Measurements from ENCODE around the gene ERC1. TPM values are rescaled to one million over a fixed set of nuclear protein-coding genes. Genes with fewer than 3 reads are reported as not detected.

The ERC1 gene
- total and polyA plus RNA-seq, 2 of the 4 experiments (the other 2 are of a cell fraction): 11.6 to 25.6 TPM

DNA sequence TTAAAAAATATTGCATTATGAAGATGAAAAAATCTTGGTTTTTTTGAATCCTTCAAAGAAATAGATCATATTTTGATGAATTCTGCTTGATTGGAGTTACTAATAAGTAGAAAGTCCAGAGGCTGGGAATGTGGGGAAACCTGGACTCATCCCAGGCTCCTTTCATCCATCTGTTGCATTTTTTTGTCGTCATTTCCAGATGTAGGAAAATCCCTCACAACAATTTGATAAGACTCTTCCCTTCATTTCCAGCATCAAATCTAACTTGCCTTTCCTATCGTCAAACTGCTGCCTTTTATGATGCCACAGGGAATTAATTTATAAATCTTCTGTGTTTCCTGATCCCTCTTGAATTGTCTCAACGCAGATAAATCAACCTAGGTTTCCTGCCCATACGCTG, 391.8 kb downstream of the ERC1 start:
- no peak overlapping the region for H2BK20ac ChIP-seq (ENCODE audit: low read depth, low read length)
- BruUV-seq (replicated peaks): no TSS peak
- dilution Hi-C loops (cut with HindIII; ENCODE audit: low sequenced_read_pairs, unreplicated experiment): no loop called here
- no peak overlapping the region for H2BK5ac ChIP-seq (ENCODE audit: low read depth, low read length, poor library complexity, severe bottlenecking)
- ATAC-seq (ENCODE audit: low read depth) (no peak), DNase-seq (no peak)
- H3K4me3 ChIP-seq (ENCODE audit: insufficient read depth, low read depth, low read length): no peak overlapping the region
- intact Hi-C loops (cut with micrococcal nuclease): no loop called here
- H2AFZ ChIP-seq (replicated peaks; ENCODE audit: low read length, poor library complexity): no peak overlapping the region
- H4K8ac ChIP-seq (ENCODE audit: low read depth in 2 of 2, low read length in 2 of 2): no peak overlapping the region
- no peaks in the 10 kb centered on the region for H3K4me1 ChIP-seq (ENCODE audit: control insufficient read depth, insufficient read depth, low read length)
- peaks cover 0 to 3% of the 10 kb centered on the region in 2 experiments; a peak in 1 of 4 replicates for H3K79me1 ChIP-seq (ENCODE audit: low read depth in 1 of 2, low read length in 2 of 2)
- no peak overlapping the region for H2AK9ac ChIP-seq (replicated peaks; ENCODE audit: low read depth, low read length, poor library complexity)
- no peak overlapping the region for H3K9ac ChIP-seq (ENCODE audit: low read depth, low read length)
- no peaks in the 10 kb centered on the region for H4K20me1 ChIP-seq (ENCODE audit: insufficient read depth, low read length)
- H3K9me3 ChIP-seq (ENCODE audit: control insufficient read depth, insufficient read depth, low read length): no peaks in the 10 kb centered on the region
- H4K91ac ChIP-seq (ENCODE audit: insufficient read depth, low read depth, low read length): no peak overlapping the region
- in situ Hi-C loops (cut with MboI; ENCODE audit: low sequenced_read_pairs): no loop called here
- no peaks in the 10 kb centered on the region for H3K27me3 ChIP-seq (ENCODE audit: control insufficient read depth, insufficient read depth, low read length)
- no peaks in the 10 kb centered on the region; the same call in 1 of the 2 replicates for H3K36me3 ChIP-seq (ENCODE audit: control insufficient read depth, insufficient read depth, low read length)
- H3K23ac ChIP-seq (ENCODE audit: low read depth, low read length): no peak overlapping the region
- H2BK15ac ChIP-seq (ENCODE audit: low read depth, low read length): no peak overlapping the region
- H2BK120ac ChIP-seq (ENCODE audit: low read depth, low read length): no peak overlapping the region
- TF ChIP-seq CTCF (conservative IDR thresholded peaks at IDR 0.05; ENCODE audit: low read depth, low read length) (no peak), NFE2L2 (IDR thresholded peaks at IDR 0.05; ENCODE audit: low read depth, low read length) (no peak), USF2 (IDR thresholded peaks at IDR 0.05; ENCODE audit: low read depth, low read length) (no peak), CEBPB (IDR thresholded peaks at IDR 0.05; ENCODE audit: low read depth, low read length) (no peak), BHLHE40 (IDR thresholded peaks at IDR 0.05; ENCODE audit: low read depth, low read length) (no peak)
- POLR2A ChIA-PET (ENCODE audit: unreplicated experiment): no interaction called here
- H3K27ac ChIP-seq (ENCODE audit: insufficient read depth, low read length): no peak overlapping the region
- no CpG with 5 or more reads among the region's 4 CpGs for WGBS, 2 experiments (ENCODE audit: extremely low coverage in 2 of 2, insufficient read length in 1 of 2)
- no peak overlapping the region for H3K18ac ChIP-seq (ENCODE audit: low read depth, low read length)
- H3K4me2 ChIP-seq (ENCODE audit: low read depth, low read length): no peak overlapping the region
- H2AK5ac ChIP-seq (ENCODE audit: low read depth, low read length): no peak overlapping the region
- H4K5ac ChIP-seq (ENCODE audit: low read depth, low read length): no peak overlapping the region
- no peak overlapping the region for H3K14ac ChIP-seq (replicated peaks; ENCODE audit: low read depth, low read length)
- CTCF ChIA-PET: interaction anchor here (1.4 kb wide), 1 partner anchor 22 kb away, joined by 3 read pairs; no protein-coding TSS in a partner anchor
- H3K9me1 ChIP-seq (ENCODE audit: insufficient read depth, low read length): 0 out of 2 replicates have a peak, but pooled peaks cover 2% of the 10 kb centered on the region
- no peak overlapping the region for H3K56ac ChIP-seq (ENCODE audit: extremely low read depth, insufficient read depth, low read length)
- no peak overlapping the region for H3K4ac ChIP-seq (ENCODE audit: low read depth, low read length)
